Measurements from ENCODE around the gene TMEM35B. TPM values are rescaled to one million over a fixed set of nuclear protein-coding genes. Genes with fewer than 3 reads are reported as not detected.
"Not testable (repeated sequence)": the region's sequence is repeated elsewhere in the genome, so short reads cannot be mapped to it uniquely, and the experiment has no call there.

TMEM35B gene
- total and polyA plus RNA-seq, 2 donors = 21.9 to 47.6 TPM

DNA sequence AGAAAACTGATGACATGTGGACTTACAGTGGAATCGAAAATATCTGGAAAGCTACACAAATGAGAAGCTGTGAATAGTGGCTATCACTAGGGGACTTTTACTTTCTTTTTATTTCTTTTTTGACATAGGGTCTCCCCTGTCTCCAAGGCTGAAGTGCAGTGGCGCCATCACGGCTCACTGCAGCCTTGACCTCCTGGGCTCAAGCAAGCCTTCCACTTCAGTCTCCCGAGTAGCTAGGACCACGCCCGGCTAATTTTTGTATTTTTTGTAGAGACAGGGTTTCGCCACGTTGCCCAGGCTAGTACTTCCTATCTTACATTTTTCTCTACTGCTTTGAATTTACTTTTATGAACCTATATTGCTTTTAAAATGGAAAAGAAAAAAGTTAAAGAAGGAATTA is 10.5 kb downstream of the TMEM35B start:
- Histone ChIP-seq H3K4me1 (ENCODE audit: control insufficient read depth in 2 of 2, insufficient read depth in 2 of 2, low read length in 2 of 2) (no peaks in the 10 kb centered on the region), H3K27me3 (ENCODE audit: control insufficient read depth in 2 of 2, insufficient read depth in 1 of 2, low read length in 1 of 2) (no peaks in the 10 kb centered on the region), H3K9me3 (ENCODE audit: control insufficient read depth in 2 of 2, insufficient read depth in 1 of 2, low read length in 1 of 2) (peaks cover 0 to 4% of the 10 kb centered on the region in 2 donors), H3K27ac (ENCODE audit: low read depth in 1 of 2, low read length in 1 of 2) (no peak overlapping the region), H3K36me3 (ENCODE audit: control insufficient read depth in 2 of 2, insufficient read depth in 2 of 2, low read length in 1 of 2) (peaks cover 0 to 18% of the 10 kb centered on the region in 2 donors), H3K4me3 (ENCODE audit: low read length in 2 of 2) (no peak overlapping the region)
- WGBS = 94% methylated on average over 8 of the region's 8 CpGs
- no peak for DNase-seq (ENCODE audit: low read depth in 6 of 9, low spot score in 9 of 9)

- Histone ChIP-seq H3K27ac (ENCODE audit: low read depth in 1 of 2, low read length in 1 of 2) (no peak overlapping the region), H3K4me3 (ENCODE audit: low read length in 2 of 2) (no peak overlapping the region), H3K4me1 (ENCODE audit: control insufficient read depth in 2 of 2, insufficient read depth in 2 of 2, low read length in 2 of 2) (no peaks in the 10 kb centered on the region), H3K36me3 (ENCODE audit: control insufficient read depth in 2 of 2, insufficient read depth in 2 of 2, low read length in 1 of 2) (peaks cover 0 to 14% of the 10 kb centered on the region in 2 donors), H3K9me3 (ENCODE audit: control insufficient read depth in 2 of 2, insufficient read depth in 1 of 2, low read length in 1 of 2) (peaks cover 4% of the 10 kb centered on the region in 2 donors), H3K27me3 (ENCODE audit: control insufficient read depth in 2 of 2, insufficient read depth in 1 of 2, low read length in 1 of 2) (no peaks in the 10 kb centered on the region)
- 95% methylated on average over 3 of the region's 3 CpGs for WGBS
- no peak for DNase-seq (ENCODE audit: low read depth in 6 of 9, low spot score in 9 of 9)
Measured at GRCh38 chr1:34973326-34973725, 11.8 kb downstream of the TMEM35B start.

GRCh38 chr1:34970829-34971228 is 14.3 kb downstream of the TMEM35B start:
- H3K4me3 ChIP-seq (ENCODE audit: low read length in 2 of 2) = no peak overlapping the region
- no peak overlapping the region for H3K27ac ChIP-seq (ENCODE audit: low read depth in 1 of 2, low read length in 1 of 2)
- H3K9me3 ChIP-seq (ENCODE audit: control insufficient read depth in 2 of 2, insufficient read depth in 1 of 2, low read length in 1 of 2) = peaks cover 0 to 4% of the 10 kb centered on the region in 2 donors
- no peaks in the 10 kb centered on the region for H3K27me3 ChIP-seq (ENCODE audit: control insufficient read depth in 2 of 2, insufficient read depth in 1 of 2, low read length in 1 of 2)
- 83% methylated on average over 5 of the region's 5 CpGs for WGBS
- no peaks in the 10 kb centered on the region for H3K4me1 ChIP-seq (ENCODE audit: control insufficient read depth in 2 of 2, insufficient read depth in 2 of 2, low read length in 2 of 2)
- no peaks in the 10 kb centered on the region for H3K36me3 ChIP-seq (ENCODE audit: control insufficient read depth in 2 of 2, insufficient read depth in 2 of 2, low read length in 1 of 2)
- no peak for DNase-seq (ENCODE audit: low read depth in 6 of 9, low spot score in 9 of 9)

GRCh38 chr1:34970220-34970735 is 14.9 kb downstream of the TMEM35B start:
- WGBS = 97% methylated on average over 5 of the region's 5 CpGs
- Histone ChIP-seq H3K4me1 (ENCODE audit: control insufficient read depth in 2 of 2, insufficient read depth in 2 of 2, low read length in 2 of 2) (no peaks in the 10 kb centered on the region), H3K27me3 (ENCODE audit: control insufficient read depth in 2 of 2, insufficient read depth in 1 of 2, low read length in 1 of 2) (no peaks in the 10 kb centered on the region)

DNA sequence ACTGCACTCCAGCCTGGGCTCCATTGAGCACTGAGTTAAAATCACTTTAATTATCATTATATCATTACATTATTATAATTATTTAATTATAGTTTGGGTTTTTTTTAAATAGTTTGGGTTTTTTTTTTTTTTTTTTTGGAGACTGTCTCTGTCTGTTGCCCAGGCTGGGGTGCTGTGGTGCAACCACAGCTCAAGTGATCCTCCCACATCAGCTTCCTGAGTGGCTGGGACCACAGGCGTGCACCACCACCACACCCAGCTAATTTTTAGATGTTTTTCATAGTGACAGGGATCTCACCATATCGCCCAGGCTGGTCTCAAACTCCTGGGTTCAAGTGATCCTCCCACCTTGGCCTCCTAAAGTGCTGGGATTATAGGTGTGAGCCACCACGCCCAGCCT is 16.9 kb downstream of the TMEM35B start:
- H3K4me3 ChIP-seq (ENCODE audit: low read length in 2 of 2); H3K9me3 ChIP-seq (ENCODE audit: control insufficient read depth in 2 of 2, insufficient read depth in 1 of 2, low read length in 1 of 2); H3K27ac ChIP-seq (ENCODE audit: low read depth in 1 of 2, low read length in 1 of 2); H3K27me3 ChIP-seq (ENCODE audit: control insufficient read depth in 2 of 2, insufficient read depth in 1 of 2, low read length in 1 of 2); H3K4me1 ChIP-seq (ENCODE audit: control insufficient read depth in 2 of 2, insufficient read depth in 2 of 2, low read length in 2 of 2); H3K36me3 ChIP-seq (ENCODE audit: control insufficient read depth in 2 of 2, insufficient read depth in 2 of 2, low read length in 1 of 2); DNase-seq (ENCODE audit: low read depth in 6 of 9, low spot score in 9 of 9): not testable (repeated sequence)
- 90% methylated on average over 3 of the region's 3 CpGs for WGBS

More at GRCh38 chr1:34970220-34970735, 14.9 kb downstream of the TMEM35B start:
- Histone ChIP-seq H3K9me3 (ENCODE audit: control insufficient read depth in 2 of 2, insufficient read depth in 1 of 2, low read length in 1 of 2) (peaks cover 0 to 4% of the 10 kb centered on the region in 2 donors), H3K27ac (ENCODE audit: low read depth in 1 of 2, low read length in 1 of 2) (no peak overlapping the region), H3K4me3 (ENCODE audit: low read length in 2 of 2) (no peak overlapping the region), H3K36me3 (ENCODE audit: control insufficient read depth in 2 of 2, insufficient read depth in 2 of 2, low read length in 1 of 2) (no peaks in the 10 kb centered on the region)
- no peak for DNase-seq (ENCODE audit: low read depth in 6 of 9, low spot score in 9 of 9)

- not testable (repeated sequence) for DNase-seq (ENCODE audit: low read depth in 6 of 9, low spot score in 9 of 9); H3K36me3 ChIP-seq (ENCODE audit: control insufficient read depth in 2 of 2, insufficient read depth in 2 of 2, low read length in 1 of 2); H3K4me3 ChIP-seq (ENCODE audit: low read length in 2 of 2); H3K27ac ChIP-seq (ENCODE audit: low read depth in 1 of 2, low read length in 1 of 2); H3K9me3 ChIP-seq (ENCODE audit: control insufficient read depth in 2 of 2, insufficient read depth in 1 of 2, low read length in 1 of 2); H3K27me3 ChIP-seq (ENCODE audit: control insufficient read depth in 2 of 2, insufficient read depth in 1 of 2, low read length in 1 of 2); H3K4me1 ChIP-seq (ENCODE audit: control insufficient read depth in 2 of 2, insufficient read depth in 2 of 2, low read length in 2 of 2)
- WGBS = 97% methylated on average over 22 of the region's 36 CpGs
Measured at GRCh38 chr1:34967672-34968071, 17.5 kb downstream of the TMEM35B start.

- 98% methylated on average over 2 of the region's 2 CpGs for WGBS
- Histone ChIP-seq H3K4me1 (ENCODE audit: control insufficient read depth in 2 of 2, insufficient read depth in 2 of 2, low read length in 2 of 2) (no peaks in the 10 kb centered on the region), H3K36me3 (ENCODE audit: control insufficient read depth in 2 of 2, insufficient read depth in 2 of 2, low read length in 1 of 2) (no peaks in the 10 kb centered on the region), H3K27ac (ENCODE audit: low read depth in 1 of 2, low read length in 1 of 2) (no peak overlapping the region), H3K27me3 (ENCODE audit: control insufficient read depth in 2 of 2, insufficient read depth in 1 of 2, low read length in 1 of 2) (no peaks in the 10 kb centered on the region), H3K4me3 (ENCODE audit: low read length in 2 of 2) (no peak overlapping the region), H3K9me3 (ENCODE audit: control insufficient read depth in 2 of 2, insufficient read depth in 1 of 2, low read length in 1 of 2) (peaks cover 0 to 4% of the 10 kb centered on the region in 2 donors)
- peak in 1 of 9 donors; percentile 5 for DNase-seq (ENCODE audit: low read depth in 6 of 9, low spot score in 9 of 9)
Measured at GRCh38 chr1:34965597-34965996, 19.6 kb downstream of the TMEM35B start.

- WGBS = 63% methylated on average over 1 of the region's 1 CpG
- no peaks in the 10 kb centered on the region for H3K36me3 ChIP-seq (ENCODE audit: control insufficient read depth in 2 of 2, insufficient read depth in 2 of 2, low read length in 1 of 2)
Measured at GRCh38 chr1:34950428-34950827, 34.7 kb downstream of the TMEM35B start.

DNA sequence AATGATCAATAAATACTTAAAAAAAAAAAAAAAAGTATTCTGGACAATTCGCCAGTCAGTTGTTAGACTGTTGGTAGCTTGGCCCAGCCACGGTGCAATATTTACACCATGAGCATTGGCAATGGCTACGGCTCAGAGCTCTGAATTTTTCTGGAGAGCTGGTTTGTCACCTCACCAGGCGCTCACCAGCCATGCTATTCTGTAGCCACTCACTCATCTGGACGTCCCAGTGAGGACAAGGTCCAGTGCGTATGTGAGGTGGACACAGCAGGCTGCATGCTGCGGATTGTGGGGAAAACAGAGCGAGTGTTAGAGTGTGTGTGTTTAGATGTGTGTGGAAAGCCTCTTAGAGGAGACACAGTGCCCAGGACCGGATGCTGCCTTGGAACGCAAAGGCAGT is 36.4 kb downstream of the TMEM35B start:
- WGBS = 96% methylated on average over 10 of the region's 10 CpGs
- not testable (repeated sequence) for H3K9me3 ChIP-seq (ENCODE audit: control insufficient read depth in 2 of 2, insufficient read depth in 1 of 2, low read length in 1 of 2); DNase-seq (ENCODE audit: low read depth in 6 of 9, low spot score in 9 of 9); H3K27me3 ChIP-seq (ENCODE audit: control insufficient read depth in 2 of 2, insufficient read depth in 1 of 2, low read length in 1 of 2); H3K4me1 ChIP-seq (ENCODE audit: control insufficient read depth in 2 of 2, insufficient read depth in 2 of 2, low read length in 2 of 2); H3K36me3 ChIP-seq (ENCODE audit: control insufficient read depth in 2 of 2, insufficient read depth in 2 of 2, low read length in 1 of 2); H3K4me3 ChIP-seq (ENCODE audit: low read length in 2 of 2); H3K27ac ChIP-seq (ENCODE audit: low read depth in 1 of 2, low read length in 1 of 2)

More at GRCh38 chr1:34950428-34950827, 34.7 kb downstream of the TMEM35B start:
- Histone ChIP-seq H3K9me3 (ENCODE audit: control insufficient read depth in 2 of 2, insufficient read depth in 1 of 2, low read length in 1 of 2) (no peaks in the 10 kb centered on the region), H3K4me3 (ENCODE audit: low read length in 2 of 2) (no peak overlapping the region), H3K4me1 (ENCODE audit: control insufficient read depth in 2 of 2, insufficient read depth in 2 of 2, low read length in 2 of 2) (no peaks in the 10 kb centered on the region), H3K27me3 (ENCODE audit: control insufficient read depth in 2 of 2, insufficient read depth in 1 of 2, low read length in 1 of 2) (no peaks in the 10 kb centered on the region), H3K27ac (ENCODE audit: low read depth in 1 of 2, low read length in 1 of 2) (no peak overlapping the region)
- DNase-seq (ENCODE audit: low read depth in 6 of 9, low spot score in 9 of 9) = no peak

Data from thymus (tissue), 11 donors.